Activated CD8-positive, alpha-beta T cell treated with anti-CD3 and anti-CD28 coated beads for 36 hours (primary cell): Measurements from ENCODE around the gene NTSR2. TPM values are rescaled to one million over a fixed set of nuclear protein-coding genes. Genes with fewer than 3 reads are reported as not detected.

ENCODE experiments used
- ATAC-seq: fragments of 200-7000 bp; cut with Tn5 transposase; one replicate; pipeline ENCODE4 v1.10.0; 2021; ENCODE audit warnings: mild to moderate bottlenecking, moderate library complexity
- CTCF ChIA-PET: fragments of 350-600 bp; sonication (Branson Sonifier 250); formaldehyde crosslinking; loops from one replicate; lab custom pipeline; 2021; ENCODE audit warnings: antibody characterized with exemption; lab: Charles Lee
- POLR2A ChIA-PET: fragments of 350-600 bp; sonication (Branson Sonifier 250); formaldehyde crosslinking; loops from one replicate; lab custom pipeline; 2021; ENCODE audit warnings: antibody characterized with exemption; lab: Charles Lee
- DNase-seq: peaks from one replicate; pipeline ENCODE4 v3.0.0-alpha.2; 2020
- H3K27ac Mint-ChIP-seq: one replicate; pipeline ENCODE4 v1.8.0; 2021; ENCODE audit warnings: mild to moderate bottlenecking, mixed read lengths
- H3K27me3 Mint-ChIP-seq: one replicate; pipeline ENCODE4 v1.8.0; 2021; ENCODE audit warnings: mixed read lengths
- H3K36me3 Mint-ChIP-seq: one replicate; pipeline ENCODE4 v1.8.0; 2021; ENCODE audit warnings: low read depth, mixed read lengths
- H3K4me1 Mint-ChIP-seq: one replicate; pipeline ENCODE4 v1.8.0; 2021; ENCODE audit warnings: low read depth, mixed read lengths
- H3K4me3 Mint-ChIP-seq: one replicate; pipeline ENCODE4 v1.8.0; 2021; ENCODE audit warnings: mild to moderate bottlenecking, moderate library complexity, mixed read lengths
- H3K9me3 Mint-ChIP-seq: one replicate; pipeline ENCODE4 v1.8.0; 2021; ENCODE audit warnings: mixed read lengths
- intact Hi-C: fragments of 100-400 bp; cut with micrococcal nuclease; formaldehyde crosslinking; loops from one replicate; pipeline ENCODE4 v1.10.0; 2022
- total RNA-seq, 2 experiments: library from RNA; stranded (reverse); gene quantifications; one replicate each; pipeline ENCODE4 v1.2.3, GENCODE V29; 2021
- TF ChIP-seq, protein P1 (sequence below): fragments of 200-600 bp; IDR thresholded peaks from one replicate; pipeline ENCODE4 v1.8.0; 2022; ENCODE audit warnings: antibody characterized with exemption, mild to moderate bottlenecking

Gene NTSR2
- total RNA-seq, 2 experiments from 2014 or later = not detected

DNA sequence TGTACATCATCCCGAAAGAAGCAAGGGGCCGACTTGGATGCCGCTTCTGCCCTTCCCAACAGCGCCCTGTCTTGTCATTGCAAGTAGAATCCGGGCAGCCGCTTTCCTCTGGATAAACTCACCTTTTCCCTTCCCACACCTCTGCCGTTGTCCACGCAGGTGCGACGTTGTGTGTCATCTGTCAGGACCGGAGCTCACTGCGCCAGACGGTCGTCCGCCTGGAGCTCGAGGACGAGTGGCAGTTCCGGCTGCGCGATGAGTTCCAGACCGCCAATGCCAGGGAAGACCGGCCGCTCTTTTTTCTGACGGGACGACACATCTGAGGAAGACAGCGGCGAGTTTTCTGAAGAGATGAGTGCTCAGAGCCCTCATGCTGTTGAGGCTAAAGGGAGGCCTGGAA, 29.9 kb downstream of the NTSR2 start:
- Mint-ChIP-seq H3K27ac (no peak overlapping the region), H3K4me3 (no peak overlapping the region), H3K9me3 (no peaks in the 10 kb centered on the region), H3K4me1 (no peaks in the 10 kb centered on the region), H3K27me3 (peaks cover 4% of the 10 kb centered on the region), H3K36me3 (no peaks in the 10 kb centered on the region)
- intact Hi-C loops = no loop called here
- ChIA-PET POLR2A (no interaction called here), CTCF (interaction anchor here (1.0 to 2.6 kb wide), 2 partner anchors 16 to 139 kb away, joined by 3 to 6 read pairs; no protein-coding TSS in a partner anchor)
- TF ChIP-seq, protein P1, sequence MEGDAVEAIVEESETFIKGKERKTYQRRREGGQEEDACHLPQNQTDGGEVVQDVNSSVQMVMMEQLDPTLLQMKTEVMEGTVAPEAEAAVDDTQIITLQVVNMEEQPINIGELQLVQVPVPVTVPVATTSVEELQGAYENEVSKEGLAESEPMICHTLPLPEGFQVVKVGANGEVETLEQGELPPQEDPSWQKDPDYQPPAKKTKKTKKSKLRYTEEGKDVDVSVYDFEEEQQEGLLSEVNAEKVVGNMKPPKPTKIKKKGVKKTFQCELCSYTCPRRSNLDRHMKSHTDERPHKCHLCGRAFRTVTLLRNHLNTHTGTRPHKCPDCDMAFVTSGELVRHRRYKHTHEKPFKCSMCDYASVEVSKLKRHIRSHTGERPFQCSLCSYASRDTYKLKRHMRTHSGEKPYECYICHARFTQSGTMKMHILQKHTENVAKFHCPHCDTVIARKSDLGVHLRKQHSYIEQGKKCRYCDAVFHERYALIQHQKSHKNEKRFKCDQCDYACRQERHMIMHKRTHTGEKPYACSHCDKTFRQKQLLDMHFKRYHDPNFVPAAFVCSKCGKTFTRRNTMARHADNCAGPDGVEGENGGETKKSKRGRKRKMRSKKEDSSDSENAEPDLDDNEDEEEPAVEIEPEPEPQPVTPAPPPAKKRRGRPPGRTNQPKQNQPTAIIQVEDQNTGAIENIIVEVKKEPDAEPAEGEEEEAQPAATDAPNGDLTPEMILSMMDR = no peak
- ATAC-seq (no peak), DNase-seq (no peak)

DNA sequence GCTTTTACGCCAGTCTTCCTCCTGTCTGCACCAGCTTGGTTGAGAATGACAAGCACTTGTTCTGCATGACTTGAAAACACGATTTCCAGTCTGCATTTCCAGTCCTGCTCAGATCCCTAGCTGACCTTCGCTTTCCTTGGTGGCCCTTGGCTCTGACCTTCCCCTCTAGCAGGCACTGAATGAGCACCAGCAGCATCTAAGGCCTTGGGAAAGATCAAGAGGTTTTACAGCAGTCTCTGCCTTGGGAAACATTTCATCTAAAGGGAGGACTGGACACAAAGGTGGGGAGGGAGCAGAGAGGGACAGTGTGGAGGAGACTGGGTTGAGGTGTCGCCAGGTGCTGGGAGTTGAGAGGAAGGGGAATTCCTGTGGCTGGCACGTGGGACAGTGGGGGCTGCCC, 30.5 kb downstream of the NTSR2 start:
- TF ChIP-seq, protein P1 = no peak

DNA sequence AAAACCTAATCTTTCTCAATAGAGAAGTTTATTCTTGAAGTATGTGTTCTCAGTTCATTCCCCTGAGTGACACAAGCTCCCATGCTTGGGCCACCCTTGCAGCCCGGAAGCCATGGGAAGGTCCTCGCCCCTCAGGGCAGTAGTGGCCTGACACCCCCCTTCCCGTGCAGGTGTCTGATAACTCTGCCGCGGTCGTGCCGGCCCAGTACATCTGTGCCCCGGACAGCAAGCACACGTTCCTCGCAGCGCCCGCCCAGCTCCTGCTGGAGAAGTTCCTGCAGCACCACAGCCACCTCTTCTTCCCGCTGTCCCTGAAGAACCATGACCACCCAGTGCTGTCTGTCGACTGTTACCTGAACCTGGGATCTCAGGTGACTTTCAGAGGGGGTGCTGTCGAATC, 32.4 kb downstream of the NTSR2 start:
- no peak for DNase-seq

More for the DNA sequence above, 30.5 kb downstream of the NTSR2 start:
- Mint-ChIP-seq H3K27me3 (peaks cover 4% of the 10 kb centered on the region), H3K4me1 (no peaks in the 10 kb centered on the region), H3K27ac (no peak overlapping the region), H3K36me3 (no peaks in the 10 kb centered on the region), H3K4me3 (no peak overlapping the region), H3K9me3 (no peaks in the 10 kb centered on the region)
- ATAC-seq (no peak), DNase-seq (no peak)
- intact Hi-C loops = no loop called here
- CTCF ChIA-PET = interaction anchor here (1.0 kb wide), 1 partner anchor 17 kb away, joined by 3 read pairs; no protein-coding TSS in a partner anchor
- POLR2A ChIA-PET = no interaction called here

DNA sequence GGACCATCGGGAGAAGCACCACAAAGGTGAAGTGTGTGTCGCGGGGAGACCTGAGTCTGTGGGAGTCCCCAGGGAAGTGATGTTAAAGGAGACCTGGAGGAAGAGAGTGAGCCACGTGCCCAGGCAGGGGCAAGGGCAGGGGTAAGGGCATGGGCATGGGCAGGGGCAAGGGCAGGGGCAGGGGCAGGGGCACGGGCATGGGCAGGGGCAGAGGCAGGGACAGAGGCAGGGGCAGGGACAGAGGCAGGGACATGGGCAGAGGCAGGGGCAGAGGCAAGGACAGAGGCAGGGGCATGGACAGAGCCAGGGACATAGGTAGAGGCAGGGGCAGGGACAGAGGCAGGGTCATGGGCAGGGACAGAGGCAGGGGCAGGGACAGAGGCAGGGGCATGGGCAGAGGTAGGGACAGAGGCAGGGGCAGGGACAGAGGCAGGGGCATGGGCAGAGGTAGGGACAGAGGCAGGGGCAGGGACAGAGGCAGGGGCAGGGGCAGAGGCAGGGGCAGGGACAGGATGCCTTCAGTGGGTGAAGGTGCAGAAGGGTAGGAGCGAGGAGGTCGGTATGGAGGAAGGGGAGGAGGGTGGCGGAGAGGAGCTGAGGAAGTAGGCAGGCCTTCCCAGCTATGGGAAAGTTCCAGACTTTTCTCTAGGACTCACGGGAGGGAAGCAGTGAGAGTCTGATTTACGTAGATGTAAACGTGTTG, 33.3 kb downstream of the NTSR2 start:
- TF ChIP-seq, protein P1 = no peak
- CTCF ChIA-PET = no interaction called here
- ATAC-seq = no peak
- POLR2A ChIA-PET = no interaction called here
- intact Hi-C loops = no loop called here
- Mint-ChIP-seq H3K27me3 (peaks cover 4% of the 10 kb centered on the region), H3K4me1 (no peaks in the 10 kb centered on the region), H3K36me3 (no peaks in the 10 kb centered on the region), H3K9me3 (no peaks in the 10 kb centered on the region), H3K27ac (no peak overlapping the region), H3K4me3 (no peak overlapping the region)
- DNase-seq = no peak

More for the DNA sequence above, 32.4 kb downstream of the NTSR2 start:
- no peak for ATAC-seq
- Mint-ChIP-seq H3K36me3 (no peaks in the 10 kb centered on the region), H3K27me3 (peaks cover 4% of the 10 kb centered on the region), H3K4me1 (no peaks in the 10 kb centered on the region), H3K4me3 (no peak overlapping the region), H3K27ac (no peak overlapping the region), H3K9me3 (no peaks in the 10 kb centered on the region)
- intact Hi-C loops = no loop called here
- CTCF ChIA-PET = no interaction called here
- POLR2A ChIA-PET = no interaction called here
- TF ChIP-seq, protein P1 = no peak

DNA sequence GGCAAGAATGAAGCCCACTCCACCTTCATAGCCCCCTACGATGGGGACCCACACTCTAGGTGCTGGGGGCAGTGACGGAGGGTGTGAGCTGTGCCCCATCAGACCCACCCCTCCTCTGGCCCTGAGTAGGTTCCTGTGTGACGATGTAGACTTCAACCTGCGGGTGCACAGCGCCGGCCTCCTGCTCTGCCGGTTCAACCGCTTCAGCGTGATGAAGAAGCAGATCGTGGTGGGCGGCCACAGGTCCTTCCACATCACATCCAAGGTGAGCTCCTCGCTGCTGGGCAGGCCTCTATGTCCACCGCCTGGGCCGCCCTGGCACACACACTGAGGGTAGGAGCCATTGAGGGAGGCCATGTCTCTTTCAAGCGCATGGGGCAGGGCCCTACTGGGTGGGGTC, 34.9 kb downstream of the NTSR2 start:
- ATAC-seq = no peak
- Mint-ChIP-seq H3K27ac (no peak overlapping the region), H3K4me3 (no peak overlapping the region), H3K4me1 (no peaks in the 10 kb centered on the region), H3K27me3 (peaks cover 4% of the 10 kb centered on the region), H3K36me3 (no peaks in the 10 kb centered on the region), H3K9me3 (no peaks in the 10 kb centered on the region)
- TF ChIP-seq, protein P1 = no peak
- no peak for DNase-seq
- ChIA-PET POLR2A (no interaction called here), CTCF (no interaction called here)
- intact Hi-C loops = no loop called here
